Subcutaneous adipose tissue (tissue), 4 donors: ENCODE measurements around the gene DNAJC3. TPM values are rescaled to one million over a fixed set of nuclear protein-coding genes. Genes with fewer than 3 reads are reported as not detected.

Source experiments
- total RNA-seq, 4 donors: library from RNA; depleted of rRNA; stranded (reverse); fragments of >200 nt; gene quantifications; one replicate each; pipeline ENCODE4 v1.1.0, GENCODE V29; 2016
- TF ChIP-seq, protein P1 (sequence below): fragments of 450-650 bp; IDR thresholded peaks from one replicate; pipeline ENCODE4 v1.5.1; 2016; ENCODE audit warnings: low read depth, mild to moderate bottlenecking, control low read depth, antibody characterized with exemption, moderate library complexity

Gene DNAJC3
- total RNA-seq, 4 donors from 2014 or later = 36.4 to 85.8 (median 51.7) TPM

DNA sequence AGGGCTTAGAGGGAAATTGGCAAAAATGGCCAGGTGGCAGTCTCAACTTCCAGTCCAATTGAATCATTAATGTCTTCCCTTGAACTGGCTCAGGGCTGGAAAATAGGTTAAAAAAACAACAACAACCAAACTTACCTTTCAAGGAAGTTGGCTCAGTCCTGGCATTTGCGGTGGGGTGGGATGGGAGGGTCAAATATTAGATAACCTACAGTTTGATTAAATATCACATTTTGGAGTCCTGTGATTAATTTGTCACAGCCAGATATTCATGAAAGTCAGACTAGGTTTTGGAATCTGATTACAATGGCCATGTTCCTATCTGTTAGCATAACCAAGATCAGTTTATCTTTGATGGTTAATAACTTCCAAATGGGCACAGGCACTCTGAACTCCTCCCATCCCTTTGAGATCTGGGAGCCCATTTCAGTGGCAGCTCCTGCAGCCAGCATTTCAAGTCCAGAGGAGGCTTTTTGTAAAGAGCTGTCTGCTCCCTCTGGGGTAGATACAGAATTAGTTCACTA, 24.6 kb upstream of the DNAJC3 start:
- TF ChIP-seq, protein P1, sequence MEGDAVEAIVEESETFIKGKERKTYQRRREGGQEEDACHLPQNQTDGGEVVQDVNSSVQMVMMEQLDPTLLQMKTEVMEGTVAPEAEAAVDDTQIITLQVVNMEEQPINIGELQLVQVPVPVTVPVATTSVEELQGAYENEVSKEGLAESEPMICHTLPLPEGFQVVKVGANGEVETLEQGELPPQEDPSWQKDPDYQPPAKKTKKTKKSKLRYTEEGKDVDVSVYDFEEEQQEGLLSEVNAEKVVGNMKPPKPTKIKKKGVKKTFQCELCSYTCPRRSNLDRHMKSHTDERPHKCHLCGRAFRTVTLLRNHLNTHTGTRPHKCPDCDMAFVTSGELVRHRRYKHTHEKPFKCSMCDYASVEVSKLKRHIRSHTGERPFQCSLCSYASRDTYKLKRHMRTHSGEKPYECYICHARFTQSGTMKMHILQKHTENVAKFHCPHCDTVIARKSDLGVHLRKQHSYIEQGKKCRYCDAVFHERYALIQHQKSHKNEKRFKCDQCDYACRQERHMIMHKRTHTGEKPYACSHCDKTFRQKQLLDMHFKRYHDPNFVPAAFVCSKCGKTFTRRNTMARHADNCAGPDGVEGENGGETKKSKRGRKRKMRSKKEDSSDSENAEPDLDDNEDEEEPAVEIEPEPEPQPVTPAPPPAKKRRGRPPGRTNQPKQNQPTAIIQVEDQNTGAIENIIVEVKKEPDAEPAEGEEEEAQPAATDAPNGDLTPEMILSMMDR = no peak

DNA sequence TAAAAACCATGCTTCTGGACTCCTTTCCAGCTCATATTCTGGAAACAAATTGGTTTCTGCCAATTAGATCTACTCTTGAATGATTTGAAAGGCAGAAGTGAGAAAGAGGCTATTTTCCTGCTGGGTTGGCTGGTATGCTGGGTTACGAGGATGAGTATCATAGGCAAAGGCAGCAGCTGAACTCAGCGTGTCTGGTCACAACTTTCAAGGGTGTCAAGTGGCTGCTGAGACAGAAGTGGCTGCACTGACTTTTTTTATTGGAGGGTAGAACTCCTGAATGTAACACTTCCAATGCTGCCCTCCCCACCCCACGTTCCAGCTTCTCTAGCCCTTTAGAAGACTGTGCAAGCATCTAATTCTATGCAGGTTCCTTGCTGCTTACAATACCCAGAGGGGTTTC, 24.1 kb upstream of the DNAJC3 start:
- TF ChIP-seq, protein P1 = no peak

DNA sequence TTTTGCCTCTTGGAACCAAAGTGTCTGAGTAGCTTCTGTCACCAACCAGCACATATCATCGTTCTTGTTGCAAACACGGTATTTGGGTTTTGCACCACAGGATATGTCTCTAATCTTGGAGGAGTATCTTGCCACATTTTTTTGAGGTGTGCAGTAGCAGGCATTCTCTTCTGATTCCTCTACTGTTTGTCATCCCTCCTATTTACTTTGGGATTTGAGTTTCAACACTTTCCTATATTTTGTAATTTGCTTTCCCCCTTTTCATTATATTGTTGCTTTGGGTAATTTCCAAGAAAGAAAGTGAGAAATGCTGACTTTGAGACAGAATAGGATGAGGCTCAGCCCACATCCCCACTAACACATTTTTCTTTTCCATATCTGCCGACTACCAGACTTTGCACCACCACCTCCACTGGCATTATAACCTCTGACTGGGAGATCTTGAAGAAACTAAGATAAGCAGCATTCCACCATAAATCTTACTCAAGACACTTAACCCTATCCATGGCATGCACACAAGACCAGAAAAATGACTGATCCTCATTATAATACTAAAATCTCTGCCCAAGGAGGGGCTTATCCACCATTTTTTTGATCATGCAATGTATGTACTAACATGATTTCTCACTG, 20.4 kb upstream of the DNAJC3 start:
- TF ChIP-seq, protein P1 = no peak

DNA sequence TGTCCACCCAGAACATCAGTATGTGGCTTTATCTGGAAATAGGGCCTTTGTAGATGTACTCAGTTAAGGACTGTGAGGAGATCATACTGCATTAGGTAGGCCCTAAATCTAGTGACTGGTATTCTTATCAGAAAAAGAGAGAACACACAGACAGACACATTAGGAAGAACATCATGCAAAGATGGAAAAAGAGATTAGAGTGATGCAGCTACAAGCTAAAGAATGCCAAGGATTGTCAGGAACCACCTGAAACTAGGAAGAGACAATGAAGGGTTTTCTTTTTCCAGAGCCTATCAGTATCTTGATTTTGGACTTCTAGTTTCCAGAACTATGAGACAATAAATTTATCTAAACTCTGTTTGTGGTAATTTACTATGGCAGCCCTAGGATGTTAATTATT, 17.4 kb upstream of the DNAJC3 start:
- TF ChIP-seq, protein P1 = no peak

DNA sequence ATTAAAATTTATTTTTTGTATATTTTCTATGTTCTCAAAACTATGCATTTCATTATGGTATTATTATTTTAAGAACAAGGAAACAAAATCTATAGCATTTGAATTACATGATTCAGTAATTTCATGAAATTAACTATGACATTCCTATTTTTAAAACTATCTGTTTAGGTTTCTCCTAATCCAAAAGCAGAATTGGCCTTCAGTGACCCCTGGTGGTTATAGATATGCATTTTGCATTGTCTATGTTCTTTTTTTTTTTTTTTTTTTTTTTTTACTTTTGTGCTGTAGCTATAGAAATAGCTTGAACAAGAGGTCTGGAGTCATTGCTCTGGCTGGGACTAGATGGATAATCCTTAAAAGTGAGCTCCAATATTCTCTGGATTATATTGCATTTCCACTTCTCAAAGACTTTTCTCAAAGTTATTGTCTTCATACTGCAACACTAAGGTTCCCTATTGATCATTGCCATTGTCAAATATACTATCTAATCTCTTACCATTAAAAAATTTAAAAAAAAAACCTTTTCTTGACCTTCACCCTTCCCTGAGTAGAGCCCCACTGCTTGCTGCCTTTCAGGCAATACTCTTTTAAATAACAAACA, 15.9 kb upstream of the DNAJC3 start:
- TF ChIP-seq, protein P1 = no peak

DNA sequence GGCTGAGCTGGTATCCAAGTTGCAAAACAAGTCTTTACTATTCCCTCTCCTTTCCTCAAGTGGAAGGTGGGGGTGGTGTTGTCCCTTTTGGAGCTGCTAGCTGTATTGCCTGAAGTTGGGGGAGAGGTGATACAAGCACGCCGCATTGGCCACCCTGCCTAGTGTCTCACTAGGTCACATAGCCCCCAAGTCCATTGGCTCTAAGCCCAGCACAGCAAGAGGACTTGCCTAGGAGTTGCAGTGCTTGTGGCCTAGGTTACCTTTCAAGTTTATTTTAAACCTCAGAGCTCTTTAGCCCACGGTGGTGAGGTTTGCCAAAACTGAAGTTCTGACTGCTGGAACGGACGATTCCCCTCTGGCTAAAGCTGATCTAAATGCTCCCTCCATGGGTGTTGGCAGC, 5.3 kb upstream of the DNAJC3 start:
- TF ChIP-seq, protein P1 = no peak

DNA sequence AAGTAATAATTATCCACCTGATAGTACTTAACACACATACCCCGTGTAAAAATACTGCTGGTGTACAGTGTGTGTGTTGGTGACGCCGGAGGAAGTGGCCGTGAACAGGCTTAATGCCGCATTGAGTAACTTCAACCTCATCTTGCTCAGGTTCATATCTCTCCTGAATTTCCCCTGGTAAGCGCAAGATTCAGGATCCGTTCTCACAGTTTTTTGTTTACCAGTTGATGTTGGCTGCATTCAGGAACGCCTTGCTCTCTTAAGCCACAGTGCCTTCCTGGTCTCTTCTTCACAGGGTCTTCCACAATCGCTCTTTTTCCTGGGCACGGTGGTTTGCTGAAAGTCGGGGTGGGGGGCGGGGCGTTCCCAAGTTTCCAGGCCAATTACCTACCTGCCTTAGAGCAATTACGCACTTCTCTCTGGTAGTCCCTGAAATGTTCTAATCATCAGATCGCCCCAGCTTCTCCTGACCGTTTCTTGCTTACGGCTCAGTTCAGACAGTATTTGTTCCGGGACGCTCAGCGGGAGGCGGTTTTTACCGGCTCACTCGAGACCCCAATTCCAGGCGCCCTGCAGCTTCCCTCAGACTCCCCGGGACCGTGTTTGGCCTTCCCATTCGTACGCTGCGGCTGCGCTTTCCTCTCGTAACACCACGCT, 706 bp upstream of the DNAJC3 start:
- TF ChIP-seq, protein P1 = no peak
